ENCODE results near the gene NIT1.

Gene NIT1

GRCh38 chr1:161117759-161118581 lies at the start of gene NIT1, which contains the start of gene PFDN2:
Gene NIT1 (plus strand): TSS chr1:161118105. CDS start chr1:161118177, 72 bp downstream.
Gene PFDN2 (minus strand): TSS chr1:161118037. CDS start chr1:161118026, 11 bp downstream.
- DNase-seq, result peak; percentile 17 to 91 (median 74)

- DNase-seq, result peak in 26 of 56 donors; percentile 3 to 56 (median 20)
These were observed 49.3 kb upstream of the NIT1 start for GRCh38 chr1:161068306-161069234.

GRCh38 chr1:161069241-161069640 lies 48.7 kb upstream of the NIT1 start:
- DNase-seq, result no peak

GRCh38 chr1:161069731-161070270 lies 48.1 kb upstream of the NIT1 start, which contains the start of gene ARHGAP30:
Gene ARHGAP30 (minus strand): TSS chr1:161069891. CDS start chr1:161069624, 267 bp downstream.
- DNase-seq, result peak in 36 of 56 donors; percentile 2 to 54 (median 24)

- no peak for DNase-seq
These were observed 47.1 kb upstream of the NIT1 start for GRCh38 chr1:161070761-161071160.

GRCh38 chr1:161071886-161072371 lies 46.0 kb upstream of the NIT1 start:
- DNase-seq, result peak in 7 of 56 donors; percentile 4 to 37 (median 11)

GRCh38 chr1:161072751-161073449 lies 45.0 kb upstream of the NIT1 start:
- no peak for DNase-seq

- DNase-seq, result no peak
These were observed 44.3 kb upstream of the NIT1 start for GRCh38 chr1:161073474-161074121.

GRCh38 chr1:161074676-161075368 lies 43.1 kb upstream of the NIT1 start:
- no peak for DNase-seq

- no peak for DNase-seq
These were observed 41.5 kb upstream of the NIT1 start for GRCh38 chr1:161076410-161076809.

GRCh38 chr1:161077426-161077825 lies 40.5 kb upstream of the NIT1 start:
- no peak for DNase-seq

GRCh38 chr1:161079436-161080110 lies 38.3 kb upstream of the NIT1 start:
- no peak for DNase-seq

- DNase-seq, result no peak
These were observed 37.2 kb upstream of the NIT1 start for GRCh38 chr1:161080441-161081405.

- no peak for DNase-seq
These were observed 36.4 kb upstream of the NIT1 start for GRCh38 chr1:161081519-161081918.

GRCh38 chr1:161082483-161082882 lies 35.4 kb upstream of the NIT1 start:
- no peak for DNase-seq

- DNase-seq, result no peak
These were observed 34.7 kb upstream of the NIT1 start for GRCh38 chr1:161082996-161083747.
